Myometrial cell (primary cell): ENCODE results near the gene FAM13A. TPM values are rescaled to one million over a fixed set of nuclear protein-coding genes. Genes with fewer than 3 reads are reported as not detected.

Experiments used
- total RNA-seq: library from RNA; depleted of rRNA; stranded (reverse); fragments of >200 nt; gene quantifications from 2 replicates; pipeline ENCODE4 v1.2.3, GENCODE V29; 2015

FAM13A gene
- 23.9 and 25.9 TPM in 2 replicates for total RNA-seq

GRCh38 chr4:89056953-89057398 lies at the start of gene FAM13A:
TSS of gene FAM13A (minus strand) at chr4:89057185. CDS start at chr4:89056964, 221 bp downstream.

GRCh38 chr4:88697588-88698329 lies 359.2 kb downstream of the FAM13A start, which contains the start of gene NAP1L5:
TSS of gene NAP1L5 (minus strand) at chr4:88697829. CDS start at chr4:88697754, 75 bp downstream.

Other genes starting within 250 kb of the FAM13A start
- 9.0 and 10.7 TPM in 2 replicates for gene TIGD2, start 54.3 kb upstream of the FAM13A start, total RNA-seq